NCI-H2196 (cell line): ENCODE data around the gene RASA2.
"Not testable (repeated sequence)": the region's sequence is repeated elsewhere in the genome, so short reads cannot be mapped to it uniquely, and the experiment has no call there.

ENCODE experiments used
- DNase-seq: peaks from one replicate; lab custom pipeline; 2025; ENCODE audit not compliant: unreplicated experiment; lab: John Stamatoyannopoulos, UW

Gene RASA2

GRCh38 chr3:141491929-141492328 lies 5.1 kb downstream of the RASA2 start:
- no peak for DNase-seq

GRCh38 chr3:141493184-141493583 lies 6.4 kb downstream of the RASA2 start:
- DNase-seq, result no peak

- DNase-seq, result not testable (repeated sequence)
Observed at GRCh38 chr3:141497589-141497988, 10.8 kb downstream of the RASA2 start.

GRCh38 chr3:141498598-141499223 lies 11.9 kb downstream of the RASA2 start:
- no peak for DNase-seq

GRCh38 chr3:141499284-141499683 lies 12.5 kb downstream of the RASA2 start:
- no peak for DNase-seq

GRCh38 chr3:141499965-141500364 lies 13.1 kb downstream of the RASA2 start:
- no peak for DNase-seq

GRCh38 chr3:141500397-141500796 lies 13.6 kb downstream of the RASA2 start:
- no peak for DNase-seq

GRCh38 chr3:141505166-141505565 lies 18.3 kb downstream of the RASA2 start:
- DNase-seq, result no peak

- DNase-seq, result no peak
Observed at GRCh38 chr3:141506071-141506470, 19.2 kb downstream of the RASA2 start.

- no peak for DNase-seq
Observed at GRCh38 chr3:141507392-141508066, 20.7 kb downstream of the RASA2 start.

- DNase-seq, result no peak
Observed at GRCh38 chr3:141508067-141508436, 21.2 kb downstream of the RASA2 start.

- DNase-seq, result no peak
Observed at GRCh38 chr3:141511361-141511760, 24.5 kb downstream of the RASA2 start.

- DNase-seq, result no peak
Observed at GRCh38 chr3:141514382-141514781, 27.6 kb downstream of the RASA2 start.

GRCh38 chr3:141519587-141519986 lies 32.8 kb downstream of the RASA2 start:
- no peak for DNase-seq

- DNase-seq, result no peak
Observed at GRCh38 chr3:141521781-141522180, 35.0 kb downstream of the RASA2 start.

GRCh38 chr3:141523615-141524375 lies 37.0 kb downstream of the RASA2 start:
- DNase-seq, result no peak

GRCh38 chr3:141524988-141525387 lies 38.2 kb downstream of the RASA2 start:
- no peak for DNase-seq

GRCh38 chr3:141525814-141526213 lies 39.0 kb downstream of the RASA2 start:
- DNase-seq, result no peak

- no peak for DNase-seq
Observed at GRCh38 chr3:141526709-141527108, 39.9 kb downstream of the RASA2 start.

- no peak for DNase-seq
Observed at GRCh38 chr3:141528800-141529199, 42.0 kb downstream of the RASA2 start.

GRCh38 chr3:141529256-141529655 lies 42.4 kb downstream of the RASA2 start:
- DNase-seq, result no peak

- no peak for DNase-seq
Observed at GRCh38 chr3:141529717-141530414, 43.0 kb downstream of the RASA2 start.
